ENCODE measurements around the gene NUDCD3.

Gene NUDCD3

DNA sequence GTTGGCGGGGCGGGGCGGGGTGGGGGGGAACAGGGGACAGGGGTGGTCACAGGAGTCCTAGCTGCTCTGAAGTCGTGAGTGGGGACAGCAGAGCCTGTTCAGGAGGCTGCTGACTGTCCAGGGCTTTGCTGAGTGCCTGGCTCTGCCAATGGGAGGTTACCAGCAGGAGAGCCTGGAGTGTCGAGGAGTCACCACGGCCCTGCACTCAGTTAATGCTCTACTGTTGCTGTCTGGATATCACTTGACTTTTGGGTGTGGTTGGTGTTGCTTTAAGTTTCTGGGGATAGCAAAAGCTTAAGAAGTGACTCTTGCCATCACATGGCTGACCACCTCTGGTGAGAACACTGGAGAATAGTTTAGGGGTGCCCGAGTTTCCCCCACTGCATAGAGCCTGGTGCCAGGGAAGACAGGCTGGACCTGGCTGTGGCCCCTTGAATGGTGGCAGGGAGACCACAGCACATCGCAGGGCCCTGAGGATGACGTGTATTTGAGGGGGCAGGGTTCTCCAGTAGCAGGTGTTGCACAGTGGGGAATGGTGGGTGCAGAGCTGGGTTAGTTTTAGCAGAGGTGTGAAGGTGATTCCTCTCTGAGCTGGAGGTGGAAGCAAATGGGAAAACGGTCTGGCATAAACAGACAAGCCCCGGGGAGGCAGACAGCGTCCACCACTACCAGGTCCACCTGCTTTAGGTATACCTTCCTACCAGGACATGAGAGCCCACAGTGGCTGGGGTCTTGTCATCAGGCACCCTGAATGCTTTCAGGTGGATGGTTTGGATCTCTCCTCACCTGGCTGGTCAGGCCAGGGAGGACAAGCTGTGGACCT lies 110.9 kb downstream of the NUDCD3 start:
- peaks cover 0 to 4% of the 10 kb centered on the region in 2 donors for H3K27me3 Mint-ChIP-seq
- H3K27ac Mint-ChIP-seq: peak overlapping the region; percentile 70
- no peaks in the 10 kb centered on the region for H3K9me3 Mint-ChIP-seq
- H3K4me1 Mint-ChIP-seq: peaks cover 21 to 22% of the 10 kb centered on the region in 2 donors
- ATAC-seq (replicated peaks): no peak
- H3K4me3 Mint-ChIP-seq: no peak overlapping the region
- DNase-seq: no peak
- H3K36me3 Mint-ChIP-seq: peaks cover 15 to 25% of the 10 kb centered on the region in 2 donors

DNA sequence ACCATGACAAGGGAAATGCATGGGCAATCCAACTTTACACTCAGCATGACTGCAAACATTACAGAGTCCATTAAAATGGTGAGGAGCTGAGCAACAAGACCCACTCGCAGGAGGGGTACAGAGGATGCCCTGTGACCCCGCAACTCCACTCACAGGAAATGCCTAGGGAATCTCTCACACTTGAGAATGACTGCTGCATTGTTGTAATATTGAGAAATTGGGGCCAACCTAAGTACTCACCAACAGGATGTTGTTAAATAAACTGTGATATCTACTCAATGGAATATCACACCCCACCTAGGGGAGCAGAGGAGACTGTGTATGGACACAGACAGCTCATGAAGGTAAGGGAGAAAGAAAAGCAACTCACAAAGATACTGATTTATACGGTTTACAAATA lies 111.7 kb downstream of the NUDCD3 start:
- H3K4me1 Mint-ChIP-seq: peaks cover 21 to 22% of the 10 kb centered on the region in 2 donors
- no peaks in the 10 kb centered on the region for H3K9me3 Mint-ChIP-seq
- H3K27ac Mint-ChIP-seq: peak overlapping the region; percentile 31
- no peak for ATAC-seq (replicated peaks)
- H3K4me3 Mint-ChIP-seq: no peak overlapping the region
- H3K36me3 Mint-ChIP-seq: peaks cover 11 to 21% of the 10 kb centered on the region in 2 donors
- peaks cover 0 to 4% of the 10 kb centered on the region in 2 donors for H3K27me3 Mint-ChIP-seq
- DNase-seq: no peak

DNA sequence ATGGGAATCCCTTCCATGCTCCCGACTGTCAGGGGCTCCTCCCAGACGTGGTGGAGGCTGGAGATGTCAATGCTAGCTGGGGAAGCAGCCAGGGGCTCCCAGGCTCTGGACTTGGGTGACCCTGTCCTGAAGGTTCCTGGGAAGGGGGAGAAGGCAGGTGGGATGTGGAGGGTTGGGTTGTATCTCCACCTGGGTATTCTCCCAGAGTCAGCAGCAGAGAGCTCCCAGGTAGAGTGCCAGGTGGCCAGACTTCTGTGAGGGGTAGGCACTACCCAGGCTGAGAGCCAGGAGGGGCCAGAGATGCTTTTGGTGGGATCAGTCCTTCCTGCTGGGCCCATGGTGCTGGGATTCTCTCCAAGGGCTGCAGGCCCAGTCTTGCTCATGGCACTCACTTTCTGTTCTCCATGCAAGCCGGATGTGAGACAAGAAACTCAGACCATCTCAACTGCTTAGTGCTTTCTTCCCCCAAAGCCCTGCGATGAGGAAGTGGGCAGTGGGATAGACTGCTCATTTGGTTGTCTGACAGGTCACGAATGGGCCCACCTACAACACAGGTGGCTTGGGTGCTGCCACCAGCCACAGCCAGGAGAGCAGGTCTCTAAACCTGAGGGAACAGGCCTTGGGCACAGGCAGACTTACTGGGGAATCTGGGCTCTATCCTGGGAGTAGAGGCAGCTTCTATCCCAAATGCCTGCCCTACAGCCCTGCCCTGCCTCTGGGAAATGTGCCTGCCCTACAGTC lies 112.6 kb downstream of the NUDCD3 start:
- H3K4me1 Mint-ChIP-seq: peaks cover 21 to 22% of the 10 kb centered on the region in 2 donors
- ATAC-seq (replicated peaks) (peak; percentile 68 to 73), DNase-seq (no peak)
- H3K27me3 Mint-ChIP-seq: peaks cover 0 to 4% of the 10 kb centered on the region in 2 donors
- H3K36me3 Mint-ChIP-seq: peaks cover 11 to 21% of the 10 kb centered on the region in 2 donors
- H3K27ac Mint-ChIP-seq: peak overlapping the region; percentile 42
- H3K9me3 Mint-ChIP-seq: no peaks in the 10 kb centered on the region
- no peak overlapping the region for H3K4me3 Mint-ChIP-seq

DNA sequence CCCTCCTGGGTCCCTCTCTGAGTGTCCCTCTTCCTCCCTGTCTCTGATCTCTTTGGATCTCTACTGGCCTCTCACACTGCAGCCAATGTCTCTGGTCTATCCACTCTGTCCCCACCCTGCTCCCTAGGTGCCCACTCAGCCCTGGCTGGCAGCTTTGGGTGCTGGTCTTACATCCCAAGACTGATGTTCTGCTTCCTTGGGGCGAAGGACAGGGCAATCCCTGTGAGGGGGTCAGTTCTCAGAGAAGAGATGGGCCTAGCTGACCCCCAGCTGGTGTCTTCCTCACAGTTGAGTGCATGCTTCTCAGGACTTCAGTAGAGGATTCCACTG lies 113.4 kb downstream of the NUDCD3 start:
- Mint-ChIP-seq H3K4me1 (peaks cover 21 to 22% of the 10 kb centered on the region in 2 donors), H3K9me3 (no peaks in the 10 kb centered on the region), H3K27ac (peak overlapping the region; percentile 20), H3K27me3 (peaks cover 0 to 4% of the 10 kb centered on the region in 2 donors), H3K4me3 (peak overlapping the region in 1 of 2 donors; percentile 4), H3K36me3 (peaks cover 11 to 21% of the 10 kb centered on the region in 2 donors)
- no peak for ATAC-seq (replicated peaks)
- no peak for DNase-seq

DNA sequence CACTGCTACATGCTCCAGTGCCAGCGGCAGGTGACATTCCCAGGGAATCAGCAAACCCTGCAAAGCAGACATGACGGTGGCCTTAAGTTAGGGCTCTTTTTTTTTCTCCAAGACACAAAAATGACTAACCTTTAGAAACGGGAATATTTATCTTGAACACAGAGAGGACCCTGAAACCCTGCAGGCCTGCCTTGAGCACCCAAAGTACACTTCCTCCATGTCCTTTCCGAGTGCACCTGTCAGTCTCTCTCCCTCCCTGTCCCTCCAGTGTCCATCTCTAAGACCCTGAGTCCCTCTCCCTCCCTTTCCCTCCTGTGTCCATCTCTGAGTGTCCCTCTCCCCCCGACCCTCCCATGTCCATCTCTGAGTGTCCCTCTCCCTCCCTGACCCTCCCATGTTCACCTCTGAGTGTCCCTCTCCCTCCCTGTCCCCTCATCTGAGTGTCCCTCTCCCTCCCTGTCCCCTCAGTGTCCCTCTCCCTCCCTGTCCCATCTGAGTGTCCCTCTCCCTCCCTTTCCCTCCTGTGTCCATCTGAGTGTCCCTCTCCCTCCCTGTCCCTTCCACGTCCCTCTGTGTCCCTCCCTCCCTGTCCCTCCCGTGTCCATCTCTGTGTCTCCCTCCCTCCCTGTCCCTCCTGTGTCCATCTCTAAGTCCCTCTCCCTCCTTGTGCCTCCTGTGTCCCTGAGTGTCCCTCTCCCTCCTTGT lies 113.9 kb downstream of the NUDCD3 start:
- Mint-ChIP-seq H3K4me3 (peak overlapping the region in 1 of 2 donors; percentile 4), H3K27ac (peak overlapping the region; percentile 20), H3K36me3 (peaks cover 9 to 17% of the 10 kb centered on the region in 2 donors), H3K4me1 (peaks cover 21 to 22% of the 10 kb centered on the region in 2 donors), H3K9me3 (no peaks in the 10 kb centered on the region), H3K27me3 (peaks cover 0 to 4% of the 10 kb centered on the region in 2 donors)
- DNase-seq (no peak), ATAC-seq (replicated peaks) (no peak)

DNA sequence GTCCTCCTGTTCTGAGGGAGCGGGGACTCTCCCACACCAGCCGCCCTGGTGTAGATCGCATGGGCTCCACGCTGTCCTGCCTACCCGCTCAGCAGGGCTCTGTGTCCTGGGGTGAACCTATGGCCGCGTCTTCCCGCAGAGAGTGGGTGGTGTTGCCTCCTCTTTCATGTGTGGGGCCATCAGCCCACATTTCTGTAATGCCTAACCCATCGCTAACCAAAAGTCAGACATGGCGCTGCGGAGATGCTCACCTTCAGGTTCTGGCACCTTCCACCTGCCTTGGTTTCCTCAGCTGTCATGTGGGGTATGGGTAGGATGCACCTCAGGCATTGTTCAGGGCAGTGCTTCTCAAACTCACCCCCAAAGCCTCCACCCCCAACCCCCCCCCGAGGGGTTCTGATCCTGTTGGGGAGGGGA lies 114.5 kb downstream of the NUDCD3 start:
- no peak for DNase-seq
- H3K9me3 Mint-ChIP-seq: no peaks in the 10 kb centered on the region
- H3K27me3 Mint-ChIP-seq: peaks cover 6 to 10% of the 10 kb centered on the region in 2 donors
- no peak for ATAC-seq (replicated peaks)
- H3K27ac Mint-ChIP-seq: no peak overlapping the region
- peaks cover 21 to 22% of the 10 kb centered on the region in 2 donors for H3K4me1 Mint-ChIP-seq
- peaks cover 3 to 11% of the 10 kb centered on the region in 2 donors for H3K36me3 Mint-ChIP-seq
- H3K4me3 Mint-ChIP-seq: no peak overlapping the region

DNA sequence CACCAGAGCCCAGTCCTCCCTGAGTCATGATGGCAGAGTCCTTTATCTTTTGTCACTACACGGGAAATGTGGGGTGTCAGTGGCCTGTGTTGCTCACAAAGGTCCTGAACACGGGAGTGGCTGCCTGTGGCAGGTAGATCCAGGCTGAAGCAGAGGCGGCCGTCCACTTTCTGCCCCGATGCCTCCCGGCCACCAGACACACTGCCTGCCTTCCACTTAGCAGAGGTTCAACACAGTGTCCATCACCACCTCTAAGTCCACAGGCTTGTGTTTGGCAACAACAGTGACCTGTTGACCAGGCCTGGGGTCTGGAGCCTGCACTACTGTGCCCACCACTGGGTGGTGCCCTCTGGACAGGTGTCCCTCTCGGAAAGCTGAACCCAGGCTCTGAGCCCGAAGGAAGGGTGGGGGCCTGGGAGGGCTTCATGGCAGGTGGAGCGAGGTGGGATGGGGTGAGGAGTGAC lies 115.2 kb downstream of the NUDCD3 start:
- Mint-ChIP-seq H3K4me3 (no peak overlapping the region), H3K27ac (no peak overlapping the region), H3K9me3 (no peaks in the 10 kb centered on the region), H3K27me3 (peaks cover 6 to 12% of the 10 kb centered on the region in 2 donors), H3K4me1 (peaks cover 21 to 22% of the 10 kb centered on the region in 2 donors), H3K36me3 (peaks cover 0 to 5% of the 10 kb centered on the region in 2 donors)
- DNase-seq (no peak), ATAC-seq (replicated peaks) (no peak)

DNA sequence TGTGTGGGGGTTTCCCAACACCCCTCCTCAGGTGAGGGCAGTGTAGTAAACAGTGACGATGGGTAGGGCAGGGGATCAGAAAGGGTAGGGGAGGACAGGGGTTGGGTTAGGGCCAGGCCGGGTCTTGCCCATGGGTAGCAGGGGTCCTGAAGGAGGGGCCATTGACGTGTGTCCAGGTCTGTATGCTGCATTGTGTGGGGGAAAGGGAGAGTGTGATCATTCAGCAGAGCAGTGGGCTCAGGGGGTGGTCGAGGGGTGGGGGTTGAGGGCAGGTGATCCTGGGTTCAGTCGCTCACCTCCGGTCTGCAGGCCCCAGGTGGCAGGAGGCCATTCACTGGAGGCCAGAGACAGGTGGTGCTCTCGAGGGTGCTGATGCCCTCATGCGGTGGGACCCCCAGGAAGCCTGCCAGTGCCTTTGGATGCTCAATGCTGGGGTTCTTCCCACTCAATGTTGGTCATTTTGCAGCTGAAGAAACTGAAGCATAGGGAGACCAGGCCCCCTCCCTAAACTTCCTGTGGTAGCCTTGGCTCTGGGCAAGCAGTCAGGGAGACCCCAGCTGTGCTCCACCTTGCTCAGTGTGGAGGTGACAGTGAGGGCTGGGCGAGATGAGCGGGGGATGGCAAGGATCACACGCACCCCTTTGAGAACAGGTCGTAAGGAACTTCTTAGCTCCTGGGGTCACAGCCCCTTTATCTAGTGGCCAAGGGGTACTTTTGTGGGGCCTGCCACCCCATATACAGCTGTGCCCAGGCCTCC lies 116.3 kb downstream of the NUDCD3 start:
- peaks cover 0 to 2% of the 10 kb centered on the region in 2 donors for H3K36me3 Mint-ChIP-seq
- DNase-seq (no peak), ATAC-seq (replicated peaks) (no peak)
- no peak overlapping the region for H3K4me3 Mint-ChIP-seq
- peaks cover 2 to 3% of the 10 kb centered on the region in 2 donors for H3K9me3 Mint-ChIP-seq
- H3K4me1 Mint-ChIP-seq: peaks cover 16 to 22% of the 10 kb centered on the region in 2 donors
- H3K27ac Mint-ChIP-seq: no peak overlapping the region
- peaks cover 17 to 22% of the 10 kb centered on the region in 2 donors for H3K27me3 Mint-ChIP-seq

DNA sequence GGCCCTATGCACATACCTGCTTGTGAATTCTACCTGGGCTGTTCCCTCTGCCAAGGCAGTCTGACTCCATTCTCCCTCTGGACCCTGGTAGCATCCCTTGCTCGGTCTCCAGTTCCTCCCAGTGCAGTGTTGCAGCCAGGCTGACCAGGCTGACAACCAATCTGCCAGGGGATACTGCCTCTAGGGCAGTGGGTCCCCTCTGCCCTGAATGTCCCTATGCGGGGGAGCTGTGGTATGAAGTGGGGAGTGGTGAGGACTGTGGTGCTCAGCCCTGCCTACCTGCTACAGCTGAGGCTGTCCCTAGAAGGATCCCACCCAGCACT lies 117.1 kb downstream of the NUDCD3 start:
- Mint-ChIP-seq H3K36me3 (peaks cover 0 to 6% of the 10 kb centered on the region in 2 donors), H3K4me1 (peaks cover 11 to 19% of the 10 kb centered on the region in 2 donors), H3K9me3 (peaks cover 5 to 6% of the 10 kb centered on the region in 2 donors), H3K27ac (no peak overlapping the region), H3K27me3 (peaks cover 21 to 30% of the 10 kb centered on the region in 2 donors), H3K4me3 (no peak overlapping the region)
- ATAC-seq (replicated peaks) (no peak), DNase-seq (no peak)

DNA sequence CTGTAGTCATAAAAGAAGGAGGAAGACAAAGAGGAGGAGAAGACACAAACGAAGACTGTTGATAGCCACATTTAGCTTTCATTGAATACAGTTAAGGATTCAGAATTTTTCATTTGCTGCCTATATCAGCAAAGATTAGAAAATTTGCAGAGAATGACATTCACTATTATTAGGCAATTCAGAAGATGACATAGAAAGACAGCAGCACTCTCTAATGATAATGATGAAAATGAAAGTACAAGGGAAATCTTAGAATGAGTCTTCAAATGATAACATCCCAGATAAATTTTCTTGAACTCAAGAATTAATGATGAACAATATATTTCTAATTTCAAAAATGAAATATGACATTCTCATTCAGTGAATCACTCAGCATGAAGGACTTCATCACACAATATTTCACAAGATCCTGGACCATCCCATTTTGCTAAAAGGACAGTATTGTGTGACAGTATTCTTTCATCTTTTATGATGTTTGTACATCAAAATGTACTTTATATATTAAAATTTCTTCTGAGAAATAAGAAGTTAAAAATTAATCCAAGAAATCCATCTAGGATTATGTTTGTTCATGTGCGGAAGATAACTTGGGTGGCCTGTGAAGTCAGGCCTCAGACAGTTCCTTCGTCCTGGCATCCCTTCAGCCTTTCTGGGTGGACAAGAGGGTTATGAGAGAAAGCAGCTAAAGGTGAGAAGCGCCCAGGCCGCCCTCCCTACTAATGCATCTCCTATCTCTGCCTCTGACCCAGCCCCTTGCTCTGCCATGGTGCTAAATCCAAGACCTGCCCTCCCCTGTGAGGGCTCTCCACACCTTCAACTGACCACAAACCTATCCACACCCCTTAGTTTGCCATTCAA lies 117.7 kb downstream of the NUDCD3 start:
- Mint-ChIP-seq H3K27ac (no peak overlapping the region), H3K4me3 (no peak overlapping the region), H3K9me3 (peaks cover 5 to 6% of the 10 kb centered on the region in 2 donors), H3K27me3 (peaks cover 26 to 36% of the 10 kb centered on the region in 2 donors), H3K4me1 (peaks cover 8 to 13% of the 10 kb centered on the region in 2 donors), H3K36me3 (peaks cover 3 to 6% of the 10 kb centered on the region in 2 donors)
- no peak for ATAC-seq (replicated peaks)
- no peak for DNase-seq

DNA sequence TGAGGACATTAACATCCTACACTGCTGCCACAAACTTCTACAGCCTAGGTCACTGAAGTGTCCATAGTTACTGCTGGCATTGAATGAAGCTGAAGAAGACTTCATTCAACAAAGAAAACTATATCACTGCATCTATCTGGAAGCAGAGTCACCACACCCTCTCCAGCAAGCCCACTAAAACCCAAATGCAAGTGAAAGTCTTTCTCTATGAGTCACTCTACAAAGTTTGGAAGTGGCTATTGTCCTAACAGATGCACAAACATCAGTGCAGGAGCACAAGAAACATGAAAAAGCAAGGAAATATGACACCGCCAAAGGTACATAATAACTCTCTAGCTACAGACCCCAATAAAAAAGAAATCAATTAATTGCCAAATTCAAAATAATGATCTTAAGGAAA lies 121.6 kb downstream of the NUDCD3 start:
- peaks cover 3 to 6% of the 10 kb centered on the region in 2 donors for H3K36me3 Mint-ChIP-seq
- H3K27ac Mint-ChIP-seq: no peak overlapping the region
- H3K9me3 Mint-ChIP-seq: peaks cover 5 to 6% of the 10 kb centered on the region in 2 donors
- H3K27me3 Mint-ChIP-seq: peaks cover 40 to 42% of the 10 kb centered on the region in 2 donors
- ATAC-seq (replicated peaks): no peak
- no peak for DNase-seq
- no peak overlapping the region for H3K4me3 Mint-ChIP-seq
- H3K4me1 Mint-ChIP-seq: no peaks in the 10 kb centered on the region

DNA sequence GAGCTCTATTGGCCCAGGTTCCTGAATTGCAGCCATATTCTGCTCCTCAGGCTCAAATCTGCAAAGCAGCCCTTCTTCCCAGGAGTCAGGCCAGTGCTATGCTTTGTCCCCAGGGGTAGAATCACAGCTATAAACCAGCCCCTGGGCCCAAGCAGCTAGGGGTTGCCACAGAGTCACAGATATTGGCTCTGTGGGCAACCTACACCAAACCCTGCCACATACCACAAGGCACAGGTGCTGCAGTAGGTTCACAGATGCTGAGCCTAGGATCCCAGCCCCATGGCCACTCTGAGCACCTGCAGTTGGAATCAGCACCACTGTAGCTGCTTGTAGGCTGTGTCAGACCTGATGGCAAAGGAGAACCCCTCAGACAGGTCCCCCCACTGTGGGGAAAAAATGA lies 122.0 kb downstream of the NUDCD3 start:
- H3K4me1 Mint-ChIP-seq: no peaks in the 10 kb centered on the region
- peaks cover 5 to 6% of the 10 kb centered on the region in 2 donors for H3K9me3 Mint-ChIP-seq
- peaks cover 3 to 6% of the 10 kb centered on the region in 2 donors for H3K36me3 Mint-ChIP-seq
- no peak overlapping the region for H3K27ac Mint-ChIP-seq
- H3K4me3 Mint-ChIP-seq: no peak overlapping the region
- ATAC-seq (replicated peaks): no peak
- H3K27me3 Mint-ChIP-seq: peaks cover 40 to 42% of the 10 kb centered on the region in 2 donors
- DNase-seq: no peak

Data from stimulated activated naive B cell treated with anti-CD40 and anti-IgM and Interleukin-4, amounts not matched to agents 10 μg/mL and 1 μg/mL and 100 μg/mL, for 72 hours (primary cell).